ENCODE measurements around the gene AKAP12.

DNA sequence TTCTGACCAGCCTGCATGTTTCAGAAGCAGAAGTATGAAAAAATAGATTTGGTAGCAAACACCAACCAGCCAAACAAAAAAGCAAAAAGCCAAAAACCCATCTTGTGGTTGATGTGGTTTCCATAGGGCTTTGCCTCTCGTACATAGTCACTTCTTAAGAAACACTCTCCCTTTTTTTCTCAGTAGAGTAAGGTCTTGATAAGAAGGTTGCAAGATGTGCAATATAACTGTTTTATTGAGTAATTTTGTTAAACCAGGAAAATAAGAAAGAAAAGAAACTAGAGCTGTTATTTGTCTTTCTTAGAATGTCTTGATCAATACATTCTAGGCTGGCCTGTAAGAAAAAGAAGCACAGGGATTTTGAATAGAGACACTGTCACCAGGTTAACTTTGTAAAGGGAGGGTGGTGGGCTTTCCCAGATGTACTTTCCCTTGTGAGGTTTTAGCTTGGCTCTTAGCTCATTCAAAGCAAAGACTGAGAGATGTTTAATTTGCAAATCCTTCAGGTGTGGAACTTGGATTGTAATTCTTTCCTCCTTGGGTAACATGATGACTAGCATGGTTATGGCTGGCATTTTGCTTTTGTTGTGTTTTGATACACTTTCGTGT is 49.7 kb downstream of the AKAP12 start:
- TF ChIP-seq EZH2 (IDR thresholded peaks at IDR 0.05; ENCODE audit: borderline replicate concordance, low read length): no peak
- TF ChIP-seq CTCF (IDR thresholded peaks at IDR 0.05; ENCODE audit: low read length): no peak

Measured in OCI-LY1 (cell line).